ENCODE measurements around the gene APOBEC2. TPM values are rescaled to one million over a fixed set of nuclear protein-coding genes. Genes with fewer than 3 reads are reported as not detected.

The APOBEC2 gene
- total RNA-seq, 2 donors from 2014 or later, result 2.3 to 4.0 TPM

DNA sequence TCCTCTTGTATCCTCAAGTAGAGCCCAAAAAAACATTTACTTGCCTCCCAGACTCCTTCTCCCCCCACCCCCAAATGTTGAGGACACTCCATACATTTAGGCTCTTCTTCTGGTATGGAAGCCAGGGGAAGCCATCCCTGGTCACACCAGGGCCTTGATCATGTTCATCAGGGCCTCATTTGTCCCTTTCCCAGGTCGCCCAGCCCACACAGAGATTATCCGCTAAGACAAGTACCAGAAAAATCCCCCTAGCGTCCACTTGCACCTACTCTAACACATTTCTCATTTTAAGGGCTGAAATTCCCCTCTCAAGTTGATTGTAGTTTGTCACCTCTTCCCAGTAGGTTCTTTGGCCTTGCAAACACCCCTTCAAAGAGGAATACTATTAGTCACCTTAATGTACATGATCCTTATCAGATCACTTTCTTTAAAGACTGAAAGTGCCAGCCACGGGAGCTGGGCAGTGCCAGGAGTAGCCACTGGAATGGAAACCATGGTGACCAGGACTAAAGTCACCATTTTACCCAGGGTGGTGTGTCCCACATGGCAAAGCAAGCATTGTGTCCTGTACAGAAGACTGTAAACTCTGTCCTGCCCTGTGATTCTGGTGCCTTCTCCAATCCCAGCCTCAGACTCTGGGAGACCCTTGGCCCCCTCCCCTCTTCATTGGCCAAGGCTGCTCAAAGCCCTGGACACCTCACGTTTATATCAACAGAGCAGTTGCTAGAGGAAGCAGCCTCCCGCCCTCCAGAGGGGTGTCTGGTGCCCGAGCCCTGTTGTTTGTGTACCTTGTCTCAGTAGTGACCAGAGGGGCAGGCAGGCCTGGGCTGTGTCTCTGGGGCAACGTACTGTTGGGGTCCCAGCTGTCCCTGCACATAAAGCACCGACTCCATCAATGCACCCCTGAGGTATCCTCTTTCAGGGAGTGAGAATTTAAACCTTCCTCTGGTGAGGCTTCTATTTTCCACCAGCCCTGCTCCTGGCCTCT lies 5.0 kb upstream of the APOBEC2 start:
- ATAC-seq, result no peak
- Histone ChIP-seq H3K9me3 (no peaks in the 10 kb centered on the region), H3K4me1 (peaks cover 51% of the 10 kb centered on the region), H3K27ac (peak overlapping the region in 2 of 4 donors; percentile 43 to 45), H3K27me3 (no peaks in the 10 kb centered on the region), H3K4me3 (no peak overlapping the region), H3K36me3 (replicated peaks in 1 of 2; ENCODE audit: insufficient read depth in 1 of 2, low read depth in 2 of 2) (no peaks in the 10 kb centered on the region)
- DNase-seq, result no peak
- 77 to 83% methylated on average over 8 to 9 of the region's 9 CpGs for WGBS, 2 donors
- intact Hi-C loops (cut with DNase I), result no loop called here
- TF ChIP-seq, protein P1, sequence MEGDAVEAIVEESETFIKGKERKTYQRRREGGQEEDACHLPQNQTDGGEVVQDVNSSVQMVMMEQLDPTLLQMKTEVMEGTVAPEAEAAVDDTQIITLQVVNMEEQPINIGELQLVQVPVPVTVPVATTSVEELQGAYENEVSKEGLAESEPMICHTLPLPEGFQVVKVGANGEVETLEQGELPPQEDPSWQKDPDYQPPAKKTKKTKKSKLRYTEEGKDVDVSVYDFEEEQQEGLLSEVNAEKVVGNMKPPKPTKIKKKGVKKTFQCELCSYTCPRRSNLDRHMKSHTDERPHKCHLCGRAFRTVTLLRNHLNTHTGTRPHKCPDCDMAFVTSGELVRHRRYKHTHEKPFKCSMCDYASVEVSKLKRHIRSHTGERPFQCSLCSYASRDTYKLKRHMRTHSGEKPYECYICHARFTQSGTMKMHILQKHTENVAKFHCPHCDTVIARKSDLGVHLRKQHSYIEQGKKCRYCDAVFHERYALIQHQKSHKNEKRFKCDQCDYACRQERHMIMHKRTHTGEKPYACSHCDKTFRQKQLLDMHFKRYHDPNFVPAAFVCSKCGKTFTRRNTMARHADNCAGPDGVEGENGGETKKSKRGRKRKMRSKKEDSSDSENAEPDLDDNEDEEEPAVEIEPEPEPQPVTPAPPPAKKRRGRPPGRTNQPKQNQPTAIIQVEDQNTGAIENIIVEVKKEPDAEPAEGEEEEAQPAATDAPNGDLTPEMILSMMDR (IDR thresholded peaks at IDR 0.05), result no peak
- no peak for TF ChIP-seq POLR2A (IDR thresholded peaks at IDR 0.05)

DNA sequence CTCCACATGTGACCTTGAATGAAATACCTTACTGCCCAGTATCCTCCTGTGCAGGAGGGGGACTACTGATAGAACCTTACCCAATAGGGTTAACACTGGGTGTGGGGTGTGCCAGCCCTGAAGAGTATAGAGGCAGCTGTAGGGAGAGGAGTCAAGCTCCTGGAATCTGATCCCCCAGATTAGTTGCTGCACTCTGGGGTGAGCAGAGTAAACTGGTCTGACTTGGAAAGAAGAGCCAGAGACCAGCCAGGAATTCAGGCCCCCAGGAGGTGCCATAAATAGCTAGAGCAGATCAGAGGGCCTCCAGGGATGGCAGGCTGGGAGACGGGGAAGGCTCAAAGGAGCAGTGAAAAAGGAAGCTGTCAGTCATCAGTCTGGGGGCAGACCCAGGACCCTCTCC lies 3.5 kb upstream of the APOBEC2 start:
- intact Hi-C loops (cut with DNase I), result no loop called here
- TF ChIP-seq, protein P1 (IDR thresholded peaks at IDR 0.05), result no peak
- TF ChIP-seq POLR2A (IDR thresholded peaks at IDR 0.05), result no peak
- Histone ChIP-seq H3K27ac (peak overlapping the region in 2 of 4 donors; percentile 20 to 45), H3K4me3 (no peak overlapping the region), H3K36me3 (replicated peaks in 1 of 2; ENCODE audit: insufficient read depth in 1 of 2, low read depth in 2 of 2) (no peaks in the 10 kb centered on the region), H3K9me3 (no peaks in the 10 kb centered on the region), H3K4me1 (peaks cover 66% of the 10 kb centered on the region), H3K27me3 (no peaks in the 10 kb centered on the region)
- no peak for DNase-seq
- 50 to 88% methylated on average over 1 of the region's 1 CpG for WGBS, 2 donors
- peak; percentile 43 for ATAC-seq

DNA sequence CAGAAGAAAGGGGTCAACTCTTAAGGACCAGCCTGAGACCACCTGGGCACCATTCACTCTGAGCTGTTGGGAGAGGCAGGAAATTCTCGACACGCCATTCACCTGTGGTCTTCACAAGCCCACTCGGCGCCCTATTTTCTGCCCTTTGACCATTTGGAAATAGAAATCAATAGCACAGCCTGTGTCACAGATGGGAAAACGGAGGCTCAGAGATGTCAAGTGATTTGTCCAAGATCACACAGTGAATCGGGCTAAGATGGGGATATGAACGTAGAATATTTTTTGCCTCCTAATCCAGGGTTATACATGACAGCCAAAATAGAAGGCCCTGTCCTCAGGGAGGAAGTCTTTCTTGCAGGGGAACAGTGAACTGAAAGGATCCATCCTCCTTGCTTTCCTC lies 3.0 kb upstream of the APOBEC2 start:
- no peak overlapping the region for H3K4me3 ChIP-seq
- 82 to 93% methylated on average over 7 of the region's 7 CpGs for WGBS, 2 donors
- TF ChIP-seq, protein P1 (IDR thresholded peaks at IDR 0.05), result no peak
- no peak for TF ChIP-seq POLR2A (IDR thresholded peaks at IDR 0.05)
- intact Hi-C loops (cut with DNase I), result no loop called here
- H3K27ac ChIP-seq, result peak overlapping the region in 2 of 4 donors; percentile 20 to 45
- H3K27me3 ChIP-seq, result no peaks in the 10 kb centered on the region
- peaks cover 70% of the 10 kb centered on the region for H3K4me1 ChIP-seq
- no peaks in the 10 kb centered on the region for H3K36me3 ChIP-seq (replicated peaks in 1 of 2; ENCODE audit: insufficient read depth in 1 of 2, low read depth in 2 of 2)
- DNase-seq (no peak), ATAC-seq (no peak)
- H3K9me3 ChIP-seq, result no peaks in the 10 kb centered on the region

DNA sequence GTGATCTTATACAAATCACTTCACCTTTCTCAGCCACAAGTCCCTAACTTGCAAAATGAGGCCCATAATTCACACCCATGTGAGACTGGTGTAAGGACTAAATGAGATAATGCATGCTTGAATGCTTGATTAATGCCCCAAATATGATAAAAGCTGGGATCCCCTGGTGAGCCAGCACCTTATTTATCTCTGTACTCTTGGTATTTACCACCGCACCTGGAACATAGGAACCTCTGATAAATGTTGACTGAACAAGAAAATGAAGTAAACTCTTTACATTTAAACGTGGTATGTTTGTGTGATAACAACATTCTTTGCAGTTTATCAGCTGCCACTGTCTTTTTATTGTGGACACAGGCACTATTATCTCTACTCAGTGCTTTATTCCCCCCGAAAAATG lies 2.5 kb upstream of the APOBEC2 start:
- Histone ChIP-seq H3K36me3 (replicated peaks in 1 of 2; ENCODE audit: insufficient read depth in 1 of 2, low read depth in 2 of 2) (no peaks in the 10 kb centered on the region), H3K4me3 (no peak overlapping the region), H3K27me3 (no peaks in the 10 kb centered on the region), H3K9me3 (no peaks in the 10 kb centered on the region), H3K4me1 (peaks cover 71% of the 10 kb centered on the region), H3K27ac (peak overlapping the region in 1 of 4 donors; percentile 8)
- ATAC-seq (no peak), DNase-seq (no peak)
- 17 to 20% methylated on average over 3 of the region's 3 CpGs for WGBS, 2 donors
- intact Hi-C loops (cut with DNase I), result no loop called here
- TF ChIP-seq POLR2A (IDR thresholded peaks at IDR 0.05), result no peak
- TF ChIP-seq, protein P1 (IDR thresholded peaks at IDR 0.05), result no peak
